Fibroblast of lung (primary cell): ENCODE measurements around the gene RNF11.

ENCODE experiments used
- EZH2 ChIP-seq: IDR thresholded peaks from 2 replicates; pipeline ENCODE4 v1.5.1; 2012; ENCODE audit warnings: low read length, control low read depth, mild to moderate bottlenecking; ENCODE audit errors: missing control alignments
- TF ChIP-seq, protein P1 (sequence below), 2 donors: IDR thresholded peaks in 1 of 2; conservative IDR thresholded peaks in 1 of 2; 1 replicate in 1 of 2; 2 replicates in 1 of 2; pipeline ENCODE4 v1.5.1; 2011 to 2012; ENCODE audit warnings: low read length in 2 of 2, control low read depth in 1 of 2, inconsistent platforms in 1 of 2, low read depth in 1 of 2, mild to moderate bottlenecking in 1 of 2

DNA sequence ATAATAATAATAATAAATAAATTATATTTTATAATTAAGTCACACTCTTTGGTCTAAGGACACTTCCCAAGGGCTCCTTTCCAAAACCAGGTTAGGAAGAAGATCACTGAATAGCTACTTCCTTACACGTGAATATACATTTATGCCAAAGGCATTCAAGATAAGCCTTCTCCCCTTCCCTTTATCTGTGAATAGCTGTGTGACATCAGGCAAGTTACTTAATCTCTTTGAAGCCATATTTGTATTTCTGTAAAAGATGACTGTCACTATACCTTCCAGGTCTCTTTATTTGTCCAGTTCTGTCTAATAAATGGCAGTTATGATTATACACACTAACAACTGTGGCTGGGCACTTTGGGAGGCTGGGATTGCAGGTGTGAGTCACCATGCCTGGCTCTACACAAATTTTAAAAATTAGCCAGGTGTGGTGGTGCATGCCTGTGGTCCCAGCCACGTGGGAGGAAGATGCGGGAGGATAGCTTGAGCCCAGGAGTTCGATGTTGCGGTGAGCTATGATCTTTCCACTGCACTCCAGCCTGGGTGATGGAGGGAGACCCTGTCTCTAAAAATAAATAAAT is 5.5 kb upstream of the RNF11 start:
- TF ChIP-seq, protein P1, sequence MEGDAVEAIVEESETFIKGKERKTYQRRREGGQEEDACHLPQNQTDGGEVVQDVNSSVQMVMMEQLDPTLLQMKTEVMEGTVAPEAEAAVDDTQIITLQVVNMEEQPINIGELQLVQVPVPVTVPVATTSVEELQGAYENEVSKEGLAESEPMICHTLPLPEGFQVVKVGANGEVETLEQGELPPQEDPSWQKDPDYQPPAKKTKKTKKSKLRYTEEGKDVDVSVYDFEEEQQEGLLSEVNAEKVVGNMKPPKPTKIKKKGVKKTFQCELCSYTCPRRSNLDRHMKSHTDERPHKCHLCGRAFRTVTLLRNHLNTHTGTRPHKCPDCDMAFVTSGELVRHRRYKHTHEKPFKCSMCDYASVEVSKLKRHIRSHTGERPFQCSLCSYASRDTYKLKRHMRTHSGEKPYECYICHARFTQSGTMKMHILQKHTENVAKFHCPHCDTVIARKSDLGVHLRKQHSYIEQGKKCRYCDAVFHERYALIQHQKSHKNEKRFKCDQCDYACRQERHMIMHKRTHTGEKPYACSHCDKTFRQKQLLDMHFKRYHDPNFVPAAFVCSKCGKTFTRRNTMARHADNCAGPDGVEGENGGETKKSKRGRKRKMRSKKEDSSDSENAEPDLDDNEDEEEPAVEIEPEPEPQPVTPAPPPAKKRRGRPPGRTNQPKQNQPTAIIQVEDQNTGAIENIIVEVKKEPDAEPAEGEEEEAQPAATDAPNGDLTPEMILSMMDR (conservative IDR thresholded peaks at IDR 0.05 in 1 of 2, IDR thresholded peaks at IDR 0.05 in 1 of 2; ENCODE audit: low read depth in 1 of 2, low read length in 2 of 2) = no peak
- TF ChIP-seq EZH2 = no peak
